Bronchial epithelial cell (primary cell): ENCODE measurements around the gene KLK4. TPM values are rescaled to one million over a fixed set of nuclear protein-coding genes. Genes with fewer than 3 reads are reported as not detected.
A peak's percentile ranks its signal among the peaks of the same experiment; 100 is the strongest.

Source experiments
- DNase-seq: peaks from one replicate; pipeline ENCODE4 v3.0.0-alpha.2; 2010; ENCODE audit warnings: low read depth
- FAIRE-seq: peaks from 2 replicates; lab custom pipeline; 2011; peaks lifted over from hg19 to GRCh38; lab: Jason Lieb, UNC
- H3K27me3 ChIP-seq: 2 replicates; pipeline ENCODE4 v1.5.1; 2011; ENCODE audit warnings: low read length; ENCODE audit not compliant: control insufficient read depth, insufficient read depth
- H3K36me3 ChIP-seq: 2 replicates; pipeline ENCODE4 v1.5.1; 2011; ENCODE audit warnings: low read length; ENCODE audit not compliant: control insufficient read depth, insufficient read depth
- H3K4me3 ChIP-seq: 2 replicates; pipeline ENCODE4 v1.5.1; 2011; ENCODE audit warnings: mild to moderate bottlenecking, low read depth, low read length, control low read depth
- total RNA-seq: library from RNA; depleted of rRNA; stranded (reverse); fragments of >200 nt; gene quantifications from 2 replicates; pipeline ENCODE4 v1.2.1, GENCODE V29; 2014
- TF ChIP-seq, protein P1 (sequence below): IDR thresholded peaks from 2 replicates; pipeline ENCODE4 v1.5.1; 2011; ENCODE audit warnings: mild to moderate bottlenecking, moderate library complexity, low read length, control low read depth, inconsistent platforms; ENCODE audit not compliant: insufficient read depth, severe bottlenecking

The KLK4 gene
- total RNA-seq, 1 donor from 2014 or later: not detected

- FAIRE-seq (no peak), DNase-seq (no peak)
- peaks cover 19% of the 10 kb centered on the region for H3K27me3 ChIP-seq
- TF ChIP-seq, protein P1, sequence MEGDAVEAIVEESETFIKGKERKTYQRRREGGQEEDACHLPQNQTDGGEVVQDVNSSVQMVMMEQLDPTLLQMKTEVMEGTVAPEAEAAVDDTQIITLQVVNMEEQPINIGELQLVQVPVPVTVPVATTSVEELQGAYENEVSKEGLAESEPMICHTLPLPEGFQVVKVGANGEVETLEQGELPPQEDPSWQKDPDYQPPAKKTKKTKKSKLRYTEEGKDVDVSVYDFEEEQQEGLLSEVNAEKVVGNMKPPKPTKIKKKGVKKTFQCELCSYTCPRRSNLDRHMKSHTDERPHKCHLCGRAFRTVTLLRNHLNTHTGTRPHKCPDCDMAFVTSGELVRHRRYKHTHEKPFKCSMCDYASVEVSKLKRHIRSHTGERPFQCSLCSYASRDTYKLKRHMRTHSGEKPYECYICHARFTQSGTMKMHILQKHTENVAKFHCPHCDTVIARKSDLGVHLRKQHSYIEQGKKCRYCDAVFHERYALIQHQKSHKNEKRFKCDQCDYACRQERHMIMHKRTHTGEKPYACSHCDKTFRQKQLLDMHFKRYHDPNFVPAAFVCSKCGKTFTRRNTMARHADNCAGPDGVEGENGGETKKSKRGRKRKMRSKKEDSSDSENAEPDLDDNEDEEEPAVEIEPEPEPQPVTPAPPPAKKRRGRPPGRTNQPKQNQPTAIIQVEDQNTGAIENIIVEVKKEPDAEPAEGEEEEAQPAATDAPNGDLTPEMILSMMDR: no peak
- H3K36me3 ChIP-seq: no peaks in the 10 kb centered on the region
- H3K4me3 ChIP-seq: no peak overlapping the region
Measured at GRCh38 chr19:50912102-50912599, 956 bp upstream of the KLK4 start.

DNA sequence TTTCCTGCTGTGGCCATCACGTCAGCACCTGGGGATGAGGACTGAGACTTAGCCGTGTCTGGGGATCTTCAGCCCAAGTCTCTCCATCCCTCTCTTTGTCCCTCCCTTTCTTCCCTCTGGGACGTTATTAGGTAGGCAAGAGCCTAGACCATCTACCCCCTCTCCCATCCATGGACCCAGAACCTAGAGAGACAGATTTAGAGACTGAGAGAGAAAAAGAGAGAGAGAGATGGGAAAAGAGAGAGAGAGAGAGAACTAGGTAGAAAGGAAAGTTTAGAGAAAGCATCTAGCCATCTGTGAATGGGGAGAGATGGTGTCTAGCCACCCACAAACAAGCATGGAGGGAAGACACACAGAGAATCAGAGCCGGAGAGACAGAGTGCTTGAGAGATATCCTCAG is 473 bp downstream of the KLK4 start:
- Histone ChIP-seq H3K4me3 (no peak overlapping the region), H3K27me3 (peaks cover 19% of the 10 kb centered on the region), H3K36me3 (no peaks in the 10 kb centered on the region)
- FAIRE-seq (no peak), DNase-seq (no peak)
- TF ChIP-seq, protein P1: no peak

- no peak for FAIRE-seq
- Histone ChIP-seq H3K36me3 (no peaks in the 10 kb centered on the region), H3K27me3 (peaks cover 19% of the 10 kb centered on the region), H3K4me3 (no peak overlapping the region)
- TF ChIP-seq, protein P1: no peak
- DNase-seq: peak; percentile 46
Measured at GRCh38 chr19:50909240-50910070, 1.7 kb downstream of the KLK4 start.

DNA sequence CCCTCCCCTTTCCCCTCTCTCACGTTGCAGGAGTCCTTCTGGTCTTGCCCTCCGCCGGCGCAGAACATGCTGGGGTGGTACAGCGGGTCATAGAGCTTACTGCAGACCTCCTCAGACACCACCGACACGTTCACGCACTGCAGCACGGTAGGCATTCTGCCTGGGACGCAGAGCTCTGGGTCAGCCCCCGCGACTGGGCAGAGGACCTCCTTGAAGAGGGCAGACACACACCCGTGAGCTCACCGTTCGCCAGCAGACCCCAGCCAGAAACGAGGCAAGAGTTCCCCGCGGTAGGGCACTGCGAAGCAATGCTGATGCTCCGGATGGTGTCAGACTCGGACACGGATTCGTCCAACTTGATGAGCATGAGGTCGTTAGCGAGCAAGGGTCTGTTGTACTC is 2.9 kb downstream of the KLK4 start:
- H3K27me3 ChIP-seq: peaks cover 18% of the 10 kb centered on the region

DNA sequence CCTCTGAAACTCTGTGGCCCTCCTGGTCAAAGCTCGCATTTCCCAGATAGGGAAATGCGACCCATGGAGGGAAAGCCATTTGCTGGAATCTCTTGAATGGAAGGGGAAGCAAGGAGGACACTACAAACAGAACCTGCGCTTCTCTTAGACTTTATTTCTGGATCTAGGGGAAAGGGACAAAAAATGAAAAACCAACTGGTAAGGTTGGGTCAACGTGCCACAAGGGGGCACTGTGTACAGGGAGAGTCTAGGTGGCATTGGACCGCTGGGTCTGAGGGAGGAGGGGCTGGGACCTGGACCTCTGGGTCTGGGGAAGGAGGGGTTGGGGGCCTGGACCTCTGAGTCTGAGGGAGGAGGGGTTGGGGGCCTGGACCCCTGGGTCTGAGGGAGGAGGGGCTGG is 5.0 kb downstream of the KLK4 start:
- TF ChIP-seq, protein P1: peak; percentile 70
- Histone ChIP-seq H3K36me3 (no peaks in the 10 kb centered on the region), H3K4me3 (no peak overlapping the region), H3K27me3 (peaks cover 6% of the 10 kb centered on the region)
- FAIRE-seq (no peak), DNase-seq (no peak)

More for the DNA sequence above, 2.9 kb downstream of the KLK4 start:
- TF ChIP-seq, protein P1: no peak
- Histone ChIP-seq H3K4me3 (no peak overlapping the region), H3K36me3 (no peaks in the 10 kb centered on the region)
- DNase-seq (no peak), FAIRE-seq (no peak)
